SHP77 (cell line): ENCODE measurements around the gene INTS3.
"Not testable (repeated sequence)": the region's sequence is repeated elsewhere in the genome, so short reads cannot be mapped to it uniquely, and the experiment has no call there.

Experiments
- DNase-seq, 2 experiments: peaks; one replicate each; lab custom pipeline; 2025; lab: John Stamatoyannopoulos, UW

The INTS3 gene

DNA sequence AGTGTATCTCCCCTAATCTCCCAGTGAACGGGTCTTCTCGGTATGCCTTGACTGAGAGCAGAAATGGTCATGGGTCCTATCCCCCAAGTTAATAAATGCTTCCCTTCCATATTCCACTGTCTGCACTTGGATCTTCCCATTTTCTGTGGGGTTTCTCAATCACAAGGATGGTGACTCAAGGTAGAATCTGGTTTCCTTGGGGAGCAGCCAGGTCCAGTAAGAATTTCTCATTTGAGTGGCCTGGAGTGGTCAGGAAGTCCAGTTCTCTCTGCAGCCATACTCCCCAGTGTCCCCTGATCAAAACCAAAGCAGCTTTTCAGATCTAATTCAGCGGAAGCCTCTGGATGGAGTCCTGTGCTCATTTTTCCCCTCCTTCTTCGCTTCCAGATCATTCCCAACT lies 32.6 kb downstream of the INTS3 start:
- DNase-seq, result no peak

DNA sequence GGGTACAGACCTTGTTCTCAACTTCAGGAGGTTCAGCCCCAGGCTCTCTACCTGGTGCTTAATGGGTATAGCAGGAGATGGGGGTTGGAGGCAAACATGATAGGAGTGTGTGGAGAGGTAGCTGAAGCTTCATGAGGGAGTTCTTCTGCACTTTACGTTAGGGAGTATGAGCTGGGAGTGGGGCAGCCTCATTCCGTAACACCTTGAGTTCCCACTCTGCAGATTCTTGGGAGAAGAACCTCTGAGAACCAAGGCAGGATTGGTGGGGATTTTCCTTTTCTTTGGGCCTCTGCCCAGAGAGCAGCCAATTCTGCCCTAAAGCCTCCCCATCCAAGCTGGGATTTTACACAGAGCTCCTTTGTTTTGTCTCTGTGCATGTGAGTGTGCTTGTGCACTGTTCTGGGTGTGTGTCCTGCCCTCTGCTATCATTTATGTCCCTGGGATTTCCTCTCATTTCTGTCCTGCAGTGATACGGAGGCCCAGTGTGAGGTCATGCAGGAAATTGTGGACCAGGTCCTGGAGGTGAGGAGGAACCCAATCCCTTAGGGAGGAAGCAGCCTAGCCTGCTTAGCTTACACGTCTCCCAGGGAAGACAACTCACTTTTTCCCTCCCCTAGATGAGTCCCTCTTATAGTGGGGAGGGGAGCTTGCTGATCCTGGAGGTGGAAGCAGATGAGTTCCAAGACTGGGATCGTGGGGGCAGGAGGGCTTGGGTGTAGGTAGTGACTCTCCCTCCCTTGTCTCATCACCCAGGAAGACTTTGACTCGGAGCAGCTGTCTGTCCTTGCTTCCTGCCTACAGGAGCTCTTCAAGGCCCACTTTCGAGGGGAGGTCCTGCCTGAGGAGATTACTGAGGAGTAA lies 35.7 kb downstream of the INTS3 start:
- no peak for DNase-seq

DNA sequence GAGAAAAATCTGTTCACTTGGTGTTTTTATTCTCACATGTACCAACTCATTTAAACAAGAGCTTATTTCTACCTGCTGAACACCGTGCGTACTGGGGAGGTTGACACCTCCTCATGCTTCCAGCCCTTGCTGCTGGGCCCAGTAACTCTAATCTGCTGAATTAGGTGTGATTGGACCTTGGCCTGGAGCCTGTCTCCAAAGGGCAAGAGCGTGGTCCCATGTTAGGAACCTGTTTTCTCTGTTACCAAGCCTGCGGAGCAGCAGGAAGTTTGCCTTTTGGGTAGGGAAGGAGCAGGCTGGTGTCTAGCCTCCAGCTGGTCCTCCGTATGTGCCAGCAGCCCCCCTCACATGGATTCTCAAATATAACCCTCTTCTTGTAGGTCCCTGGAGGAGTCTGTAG lies 36.5 kb downstream of the INTS3 start:
- DNase-seq, result no peak

DNA sequence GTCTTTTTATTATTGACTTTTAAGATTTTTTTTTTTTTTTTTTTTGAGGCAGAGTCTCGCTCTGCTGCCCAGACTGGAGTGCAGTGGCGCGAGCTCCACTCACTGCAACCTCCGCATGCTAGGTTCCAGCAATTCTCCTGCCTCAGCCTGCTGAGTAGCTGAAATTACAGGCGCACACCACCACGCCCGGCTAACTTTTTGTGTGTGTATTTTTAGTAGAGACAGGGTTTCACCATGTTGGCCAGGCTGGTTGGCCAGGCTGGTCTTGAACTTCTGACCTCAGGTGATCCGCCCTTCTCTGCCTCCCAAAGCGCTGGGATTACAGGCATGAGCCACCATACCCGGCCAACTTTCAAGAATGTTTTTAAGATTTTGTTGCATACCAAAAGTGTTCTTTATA lies 38.8 kb downstream of the INTS3 start:
- DNase-seq, result not testable (repeated sequence)

DNA sequence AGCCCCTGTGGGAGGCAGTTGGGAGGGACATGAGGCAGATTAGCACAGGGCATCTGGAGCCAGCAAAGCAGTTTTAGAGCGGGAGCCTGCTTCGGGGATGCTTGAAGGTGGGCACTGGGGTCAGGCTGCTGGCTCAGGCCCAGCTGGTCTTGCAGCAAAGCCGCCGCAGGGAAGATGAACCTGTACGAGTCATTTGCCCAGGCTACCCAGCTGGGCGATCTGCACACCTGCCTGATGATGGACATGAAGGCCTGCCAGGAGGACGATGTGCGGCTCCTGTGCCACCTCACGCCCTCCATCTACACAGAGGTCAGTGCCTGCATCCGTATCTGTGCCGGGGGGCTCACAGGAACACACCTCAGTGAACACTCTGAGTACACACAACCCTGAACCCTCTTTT lies 39.7 kb downstream of the INTS3 start:
- no peak for DNase-seq

DNA sequence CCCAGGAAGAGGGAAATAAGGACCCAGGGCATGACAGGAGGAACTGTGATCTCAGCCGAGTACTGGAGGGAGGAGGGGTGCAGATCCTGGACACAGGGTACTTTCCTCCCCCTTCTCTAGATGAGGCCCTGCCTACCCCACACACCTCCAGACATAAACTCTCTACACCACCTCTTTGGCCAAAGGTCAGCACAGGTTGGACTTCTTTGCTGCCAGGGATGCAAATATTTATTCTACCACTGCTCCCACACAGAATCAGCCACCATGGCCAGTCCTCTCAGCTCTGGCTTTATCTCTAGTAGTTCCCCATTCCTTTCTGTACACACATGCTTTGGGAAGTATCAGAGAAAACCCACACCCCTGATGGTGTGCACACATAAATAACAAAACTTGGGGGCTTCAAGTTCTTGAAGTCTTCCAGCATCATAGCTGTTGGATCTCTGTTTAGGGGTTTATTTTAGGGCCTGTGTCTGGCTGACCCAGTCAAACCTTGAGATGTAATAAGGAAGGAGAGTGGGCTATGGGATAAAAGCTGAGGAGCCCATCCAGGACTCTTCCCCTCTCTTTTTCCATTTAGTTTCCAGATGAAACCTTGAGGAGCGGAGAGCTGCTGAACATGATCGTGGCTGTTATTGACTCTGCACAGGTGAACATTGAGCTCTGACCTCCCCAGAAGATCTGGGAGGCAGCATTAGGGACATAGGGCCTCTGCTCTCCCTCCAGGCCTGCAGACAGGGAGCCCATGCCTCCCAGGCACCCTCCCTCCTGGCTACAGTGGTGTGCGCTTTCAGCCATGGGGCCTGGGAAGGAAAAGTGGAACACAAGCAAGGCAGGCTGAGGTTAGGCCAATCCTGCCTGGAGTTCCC lies 40.7 kb downstream of the INTS3 start:
- DNase-seq, result no peak

DNA sequence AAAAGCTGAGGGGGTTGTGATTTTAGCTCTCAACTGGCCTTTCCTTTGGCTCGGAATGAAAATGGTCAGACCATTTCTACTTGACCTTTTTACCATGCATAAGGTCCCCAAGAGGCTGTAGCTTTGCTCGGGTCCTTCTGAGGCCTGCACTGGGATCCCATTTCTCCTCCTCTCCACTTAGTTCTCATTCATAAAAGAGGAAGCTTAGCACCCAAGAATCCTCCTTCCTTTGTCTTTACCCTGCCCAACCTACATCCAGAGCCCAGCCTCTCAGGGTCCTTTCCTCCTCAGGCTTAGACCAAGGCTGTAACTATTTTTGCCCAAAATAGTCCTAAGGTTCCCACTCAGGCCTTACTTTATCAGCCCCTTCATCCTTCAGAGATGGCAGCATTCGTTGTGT lies 41.4 kb downstream of the INTS3 start:
- DNase-seq, result no peak

DNA sequence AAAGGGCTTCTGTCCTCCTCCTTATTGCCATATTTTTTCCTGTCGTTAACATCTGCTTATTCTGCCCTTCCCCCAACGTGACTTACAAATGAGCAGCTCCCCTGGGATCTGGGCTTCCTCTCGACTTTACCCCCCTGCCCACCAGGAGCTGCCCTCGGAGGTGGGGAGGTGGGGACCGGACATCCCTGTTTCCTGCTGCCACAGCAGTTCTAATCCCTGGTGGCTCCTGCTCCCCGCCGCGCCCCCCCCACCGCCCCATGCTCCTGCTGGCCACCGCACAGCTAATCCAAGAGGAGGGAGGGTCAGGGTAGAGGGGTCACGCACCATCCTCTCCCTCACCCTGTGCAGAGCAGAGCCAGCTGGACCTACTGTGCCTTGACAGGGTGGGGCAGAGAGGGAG lies 42.9 kb downstream of the INTS3 start:
- DNase-seq, result no peak

DNA sequence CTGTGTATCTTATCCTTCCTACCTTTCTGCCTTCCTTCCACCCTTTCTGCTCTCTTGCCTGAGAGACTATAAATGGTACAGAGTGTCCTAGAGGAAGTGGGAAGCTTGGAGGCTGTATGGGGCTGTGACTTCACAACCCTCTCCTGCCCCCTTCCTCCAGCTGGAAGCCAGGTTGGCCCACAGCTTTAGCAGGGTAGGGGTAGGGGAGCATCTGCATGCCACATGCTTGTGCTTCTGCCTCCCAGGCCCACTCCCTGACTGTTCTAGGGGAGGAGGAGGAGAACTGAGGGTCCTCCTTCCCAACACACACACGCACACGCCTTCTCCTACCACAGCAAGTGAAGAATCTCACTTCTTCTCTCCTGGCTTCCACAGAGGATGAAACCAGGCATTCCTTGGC lies 43.4 kb downstream of the INTS3 start:
- no peak for DNase-seq

DNA sequence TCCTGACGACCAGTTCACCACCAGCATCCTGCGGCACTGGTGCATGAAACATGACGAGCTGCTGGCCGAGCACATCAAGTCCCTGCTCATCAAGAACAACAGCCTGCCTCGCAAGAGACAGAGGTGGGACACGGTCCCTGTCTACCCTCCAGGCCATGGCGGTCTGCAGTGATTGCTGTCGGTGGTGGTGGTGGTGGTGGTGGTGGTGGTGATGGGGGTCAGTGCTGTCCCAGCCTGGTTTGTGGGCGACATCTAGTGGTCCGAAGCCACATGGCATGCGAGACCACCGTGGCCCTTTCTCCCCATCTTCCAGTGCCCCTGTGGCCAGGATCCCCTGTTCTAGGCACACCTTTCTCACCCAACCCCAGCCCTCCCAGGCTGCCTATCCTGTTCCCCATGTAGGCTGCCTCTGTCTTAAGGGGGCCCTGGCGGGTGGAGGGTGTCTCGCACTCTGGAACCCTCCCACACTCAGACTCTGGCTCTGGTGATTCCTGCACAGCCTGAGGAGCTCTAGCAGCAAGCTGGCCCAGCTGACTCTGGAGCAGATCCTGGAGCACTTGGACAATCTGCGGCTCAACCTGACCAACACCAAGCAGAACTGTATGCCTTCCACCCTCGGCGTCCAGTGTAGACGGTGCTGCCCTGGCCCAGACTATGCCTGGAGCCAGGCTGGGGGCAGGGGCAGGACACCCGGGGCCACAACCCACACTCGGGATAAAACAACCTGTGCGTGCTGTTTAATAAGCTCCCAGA lies 44.2 kb downstream of the INTS3 start:
- no peak for DNase-seq

DNA sequence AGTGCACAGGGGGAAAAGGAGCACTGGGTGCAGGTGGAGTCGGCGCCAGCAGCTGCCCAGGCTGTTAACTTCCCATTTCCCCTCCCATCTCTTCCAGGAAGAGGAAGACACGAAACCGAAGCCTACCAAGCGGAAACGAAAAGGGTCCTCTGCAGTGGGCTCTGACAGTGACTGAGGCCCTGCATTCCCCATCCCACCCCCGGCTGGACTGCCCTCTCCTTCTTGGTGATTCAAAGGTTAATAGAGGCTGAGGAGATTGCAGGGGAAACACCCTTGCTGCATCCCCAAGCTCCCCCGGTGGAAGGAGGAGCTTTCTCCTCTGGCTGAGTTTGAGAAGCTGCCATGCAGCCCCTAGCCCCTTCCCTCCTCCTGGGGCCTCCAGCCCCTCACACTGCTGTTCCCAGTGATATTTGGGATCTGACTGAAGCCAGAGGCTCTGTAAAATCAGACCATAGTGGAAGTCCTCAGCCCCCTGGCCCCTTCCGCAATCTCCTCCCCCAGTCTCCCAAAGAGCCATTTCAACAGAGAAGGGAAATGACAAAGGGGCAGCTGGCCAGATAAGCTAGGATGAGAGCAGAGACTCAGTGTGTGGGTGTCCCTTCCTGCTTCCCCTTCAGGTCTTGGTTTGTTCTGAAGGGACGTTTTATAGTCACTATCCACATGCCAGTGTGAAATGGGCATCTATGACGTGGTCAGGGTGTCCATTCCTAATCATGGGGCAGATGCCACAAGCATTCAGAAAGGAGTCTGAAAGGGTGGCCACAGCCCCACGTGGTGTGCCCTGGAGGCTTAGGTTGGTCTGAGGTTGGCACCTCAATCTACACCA lies 45.5 kb downstream of the INTS3 start:
- DNase-seq, result no peak

DNA sequence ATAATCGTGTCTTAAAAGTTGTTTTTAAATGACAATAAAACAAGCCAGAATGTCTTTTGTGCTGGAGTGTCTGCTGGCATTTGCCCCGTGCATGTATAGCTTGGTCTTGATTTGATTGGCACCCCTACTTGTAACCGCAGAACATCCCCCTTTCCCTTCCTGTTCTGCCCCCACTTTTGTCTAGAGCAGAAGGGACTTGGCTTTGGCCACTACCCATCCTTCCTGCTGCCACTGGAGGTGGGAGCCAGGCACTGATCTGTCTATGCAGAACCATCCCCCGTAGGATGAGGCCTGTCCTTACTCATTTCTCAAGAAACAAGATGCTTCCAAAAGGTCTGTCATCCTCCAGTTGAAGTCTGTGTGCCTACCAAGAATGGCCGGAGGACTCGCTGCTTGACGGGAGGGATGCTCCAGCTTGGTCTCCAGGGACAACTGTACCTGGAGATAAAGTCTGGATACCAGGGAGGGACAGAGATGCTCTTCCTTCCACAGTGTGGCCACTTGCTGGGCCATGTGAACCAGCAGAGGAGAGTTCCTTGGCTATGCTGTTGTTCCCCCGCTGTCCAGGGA lies 46.3 kb downstream of the INTS3 start:
- no peak for DNase-seq

DNA sequence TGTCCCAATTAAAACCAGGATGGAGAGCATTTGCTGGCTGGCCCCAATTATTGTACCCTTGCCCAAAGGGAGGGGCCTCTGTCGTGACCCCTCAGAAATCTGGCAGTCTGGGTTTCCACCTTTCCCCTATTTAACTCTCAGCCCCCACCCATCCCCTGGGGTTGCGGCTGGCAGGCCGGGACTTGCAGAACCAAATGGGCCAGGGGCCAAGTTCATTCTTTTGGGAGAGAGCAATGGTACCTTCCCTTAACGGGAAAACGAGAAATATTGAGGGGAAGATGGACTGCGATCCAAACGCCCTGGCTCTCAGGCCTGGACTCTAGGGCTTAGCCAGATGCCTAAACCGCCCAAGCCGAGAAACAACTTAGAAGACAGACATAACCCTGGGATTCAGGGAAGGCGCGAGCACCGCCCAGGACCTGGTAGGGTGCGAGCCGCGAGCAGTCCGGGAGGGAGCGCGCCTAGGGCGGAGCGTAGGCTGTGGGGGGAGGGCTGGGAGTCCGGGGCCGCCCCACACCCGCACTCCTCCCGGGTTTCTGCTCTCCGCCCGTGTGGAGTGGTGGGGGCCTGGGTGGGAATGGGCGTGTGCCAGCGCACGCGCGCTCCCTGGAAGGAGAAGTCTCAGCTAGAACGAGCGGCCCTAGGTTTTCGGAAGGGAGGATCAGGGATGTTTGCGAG lies 47.1 kb downstream of the INTS3 start, which contains the start of gene SLC27A3:
TSS of gene SLC27A3 (plus strand) at position 628 of the 678 bp plus-strand sequence. CDS start 91 bp downstream, outside the sequence.
- peak in 1 of 2 experiments; percentile 89 for DNase-seq

DNA sequence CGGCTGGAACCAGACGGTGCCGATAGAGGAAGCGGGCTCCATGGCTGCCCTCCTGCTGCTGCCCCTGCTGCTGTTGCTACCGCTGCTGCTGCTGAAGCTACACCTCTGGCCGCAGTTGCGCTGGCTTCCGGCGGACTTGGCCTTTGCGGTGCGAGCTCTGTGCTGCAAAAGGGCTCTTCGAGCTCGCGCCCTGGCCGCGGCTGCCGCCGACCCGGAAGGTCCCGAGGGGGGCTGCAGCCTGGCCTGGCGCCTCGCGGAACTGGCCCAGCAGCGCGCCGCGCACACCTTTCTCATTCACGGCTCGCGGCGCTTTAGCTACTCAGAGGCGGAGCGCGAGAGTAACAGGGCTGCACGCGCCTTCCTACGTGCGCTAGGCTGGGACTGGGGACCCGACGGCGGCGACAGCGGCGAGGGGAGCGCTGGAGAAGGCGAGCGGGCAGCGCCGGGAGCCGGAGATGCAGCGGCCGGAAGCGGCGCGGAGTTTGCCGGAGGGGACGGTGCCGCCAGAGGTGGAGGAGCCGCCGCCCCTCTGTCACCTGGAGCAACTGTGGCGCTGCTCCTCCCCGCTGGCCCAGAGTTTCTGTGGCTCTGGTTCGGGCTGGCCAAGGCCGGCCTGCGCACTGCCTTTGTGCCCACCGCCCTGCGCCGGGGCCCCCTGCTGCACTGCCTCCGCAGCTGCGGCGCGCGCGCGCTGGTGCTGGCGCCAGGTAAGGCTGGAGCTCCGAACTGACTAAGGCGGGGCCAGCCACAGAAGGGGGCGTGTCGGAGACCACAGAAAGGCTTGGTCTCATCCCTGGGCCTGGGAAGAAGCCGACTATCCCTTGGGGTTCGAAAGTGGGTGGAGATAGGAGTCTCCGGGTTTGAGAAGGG lies 47.8 kb downstream of the INTS3 start:
- DNase-seq, result peak; percentile 74 to 89

DNA sequence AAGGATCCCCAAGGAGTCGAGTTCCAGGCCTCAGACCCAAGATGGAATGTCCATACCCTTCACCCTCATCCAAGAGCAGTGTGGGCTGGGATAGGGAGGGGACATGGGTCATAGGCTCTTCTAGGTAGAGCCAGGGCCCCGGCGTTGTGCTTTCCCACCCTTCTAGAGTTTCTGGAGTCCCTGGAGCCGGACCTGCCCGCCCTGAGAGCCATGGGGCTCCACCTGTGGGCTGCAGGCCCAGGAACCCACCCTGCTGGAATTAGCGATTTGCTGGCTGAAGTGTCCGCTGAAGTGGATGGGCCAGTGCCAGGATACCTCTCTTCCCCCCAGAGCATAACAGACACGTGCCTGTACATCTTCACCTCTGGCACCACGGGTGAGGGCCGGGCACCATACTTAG lies 48.5 kb downstream of the INTS3 start:
- DNase-seq, result no peak

DNA sequence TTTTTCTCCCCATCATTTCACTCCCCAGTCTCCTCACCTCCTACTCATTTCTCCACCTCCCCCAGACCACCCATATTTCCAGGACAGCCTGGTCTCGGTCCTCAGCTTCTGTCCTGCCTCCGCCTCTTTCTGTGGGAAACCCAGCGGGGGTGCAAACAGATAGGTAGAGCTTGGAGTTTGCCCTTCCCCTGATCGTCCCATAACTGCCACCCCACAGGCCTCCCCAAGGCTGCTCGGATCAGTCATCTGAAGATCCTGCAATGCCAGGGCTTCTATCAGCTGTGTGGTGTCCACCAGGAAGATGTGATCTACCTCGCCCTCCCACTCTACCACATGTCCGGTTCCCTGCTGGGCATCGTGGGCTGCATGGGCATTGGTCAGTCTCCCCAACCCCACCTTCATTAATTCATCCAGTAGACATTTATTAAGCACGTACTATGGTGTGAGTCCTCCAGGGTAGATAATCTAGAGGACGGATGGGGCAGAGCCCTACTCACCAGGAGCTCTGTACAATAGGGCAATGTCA lies 49.1 kb downstream of the INTS3 start:
- no peak for DNase-seq

DNA sequence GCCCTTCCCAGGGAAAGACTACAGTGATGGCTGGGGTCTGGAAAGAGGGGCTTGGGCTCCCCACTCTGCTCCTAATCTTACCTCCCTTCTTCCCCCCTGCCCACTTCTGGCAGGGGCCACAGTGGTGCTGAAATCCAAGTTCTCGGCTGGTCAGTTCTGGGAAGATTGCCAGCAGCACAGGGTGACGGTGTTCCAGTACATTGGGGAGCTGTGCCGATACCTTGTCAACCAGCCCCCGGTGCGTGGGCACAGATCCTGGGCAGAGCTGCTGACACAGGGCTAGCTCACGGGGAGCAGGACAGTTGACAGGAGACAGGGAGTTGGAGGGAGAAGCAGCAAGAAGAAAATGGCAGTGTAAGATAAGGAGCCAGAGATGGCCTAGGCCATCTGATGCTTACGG lies 49.8 kb downstream of the INTS3 start:
- no peak for DNase-seq

DNA sequence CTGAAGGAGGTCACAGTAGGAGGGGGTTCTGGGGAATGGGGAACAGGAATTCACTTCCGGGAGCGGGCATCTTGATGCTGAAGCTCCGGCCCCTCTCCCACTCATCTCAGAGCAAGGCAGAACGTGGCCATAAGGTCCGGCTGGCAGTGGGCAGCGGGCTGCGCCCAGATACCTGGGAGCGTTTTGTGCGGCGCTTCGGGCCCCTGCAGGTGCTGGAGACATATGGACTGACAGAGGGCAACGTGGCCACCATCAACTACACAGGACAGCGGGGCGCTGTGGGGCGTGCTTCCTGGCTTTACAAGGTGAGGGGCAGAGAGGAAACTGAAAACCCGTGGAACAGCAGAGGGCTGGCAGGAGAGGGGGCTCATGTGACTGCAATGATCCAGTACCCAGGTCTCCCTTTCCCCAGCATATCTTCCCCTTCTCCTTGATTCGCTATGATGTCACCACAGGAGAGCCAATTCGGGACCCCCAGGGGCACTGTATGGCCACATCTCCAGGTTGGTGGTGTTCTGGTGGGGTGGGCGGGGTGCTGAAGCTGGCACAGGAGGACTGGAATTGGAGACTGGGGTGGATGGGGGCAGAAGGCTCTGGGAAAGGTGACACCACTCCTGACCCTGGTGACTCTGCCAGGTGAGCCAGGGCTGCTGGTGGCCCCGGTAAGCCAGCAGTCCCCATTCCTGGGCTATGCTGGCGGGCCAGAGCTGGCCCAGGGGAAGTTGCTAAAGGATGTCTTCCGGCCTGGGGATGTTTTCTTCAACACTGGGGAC lies 50.4 kb downstream of the INTS3 start:
- no peak for DNase-seq
